KG1 (cell line): ENCODE results near the gene OR51B4.
"Not testable (repeated sequence)": the region's sequence is repeated elsewhere in the genome, so short reads cannot be mapped to it uniquely, and the experiment has no call there.

Experiments used
- DNase-seq: peaks from one replicate; lab custom pipeline; 2025; lab: John Stamatoyannopoulos, UW

OR51B4 gene

DNA sequence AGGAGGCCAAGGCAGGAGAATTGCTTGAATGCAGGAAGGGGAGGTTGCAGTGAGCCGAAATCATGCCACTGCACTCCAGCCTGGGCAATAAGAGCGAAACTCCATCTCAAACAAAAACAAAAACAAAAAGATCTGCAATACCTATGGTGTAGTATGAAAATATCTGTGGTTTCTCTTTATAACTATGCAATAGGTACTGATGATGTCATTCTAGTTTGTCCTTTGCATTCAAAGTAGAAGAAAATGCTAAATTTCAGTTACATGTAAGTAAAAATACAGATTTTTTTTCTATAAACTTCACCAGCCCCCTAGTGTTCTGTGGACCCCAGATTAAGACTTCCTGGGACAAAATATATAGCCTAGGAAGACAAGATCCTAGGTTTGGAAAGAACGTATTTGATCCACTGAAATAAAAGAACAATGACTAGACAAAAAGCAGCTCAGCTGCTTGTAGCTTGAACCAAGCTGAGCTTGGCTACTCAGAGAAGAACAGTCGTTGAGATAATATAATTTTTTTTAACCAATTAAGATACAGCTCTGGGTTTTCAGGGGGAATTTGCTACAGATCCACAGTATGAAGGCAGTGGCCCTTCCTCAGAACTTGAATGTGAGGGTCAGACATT, 29.2 kb downstream of the OR51B4 start:
- no peak for DNase-seq

DNA sequence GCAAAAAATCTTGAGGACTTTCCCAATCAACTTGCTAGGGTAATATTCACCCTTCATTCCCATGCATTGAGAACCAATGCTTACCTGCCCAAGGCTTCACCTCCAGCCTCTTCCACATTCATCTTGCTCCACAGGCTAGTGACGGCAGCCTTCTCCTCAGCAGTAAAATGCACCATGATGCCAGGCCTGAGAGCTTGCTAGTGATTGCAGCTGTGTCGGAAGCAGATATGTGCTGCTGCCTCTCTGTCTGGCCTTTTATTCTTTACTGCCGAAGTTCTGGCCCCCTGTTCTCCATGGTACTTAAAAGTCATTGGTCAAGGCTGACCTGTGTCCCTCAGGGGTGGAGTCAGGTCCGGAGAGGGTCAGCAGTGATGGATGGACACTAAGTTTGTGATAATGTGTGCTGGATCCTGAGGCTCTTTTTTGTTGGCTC, 32.0 kb downstream of the OR51B4 start, which contains the start of gene HBE1:
TSS of gene HBE1 (minus strand) at position 231 of the 433 bp plus-strand sequence. CDS start at position 176, 55 bp downstream.
- no peak for DNase-seq

DNA sequence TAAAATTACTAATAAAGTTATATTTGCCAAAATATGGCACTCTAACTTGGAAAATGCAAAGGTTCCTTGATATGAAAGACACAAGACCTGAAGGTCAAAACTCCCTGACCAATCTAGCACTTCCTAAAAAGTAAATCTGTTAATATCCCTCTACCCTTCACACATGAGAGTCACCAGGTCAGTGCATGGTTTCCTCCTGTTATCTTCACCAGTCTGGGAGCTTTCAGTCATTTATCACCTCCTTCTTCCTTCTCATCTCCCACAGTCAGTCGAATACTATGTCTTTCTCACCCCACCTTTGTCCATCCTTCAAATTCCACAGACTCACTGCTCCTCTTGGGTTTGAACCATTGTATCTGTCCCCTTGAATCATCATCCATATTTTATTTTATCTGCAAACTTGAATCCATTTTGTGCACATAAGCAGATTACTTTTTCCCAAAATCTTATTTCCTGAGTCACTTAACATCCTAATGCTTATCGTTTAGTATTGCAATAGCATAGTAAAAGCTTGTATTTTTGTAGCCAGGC, 34.6 kb downstream of the OR51B4 start:
- no peak for DNase-seq

DNA sequence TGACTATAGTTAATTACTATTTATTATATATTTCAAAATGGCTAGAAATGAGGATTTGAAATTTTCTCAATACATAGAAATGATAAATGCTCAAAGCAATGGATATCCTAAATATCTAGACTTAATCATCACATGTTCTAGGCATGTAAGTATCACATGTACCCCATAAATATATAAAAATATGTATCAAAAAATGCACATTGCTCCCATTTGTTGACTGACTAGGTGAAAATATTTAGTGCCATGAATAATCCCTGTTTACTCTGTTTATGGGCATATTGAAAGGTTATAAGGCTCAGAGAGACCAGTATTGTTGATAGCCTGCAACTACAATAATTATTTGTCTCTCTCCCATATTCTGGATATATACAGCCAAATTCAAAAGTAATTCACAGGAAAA, 35.1 kb downstream of the OR51B4 start:
- no peak for DNase-seq

DNA sequence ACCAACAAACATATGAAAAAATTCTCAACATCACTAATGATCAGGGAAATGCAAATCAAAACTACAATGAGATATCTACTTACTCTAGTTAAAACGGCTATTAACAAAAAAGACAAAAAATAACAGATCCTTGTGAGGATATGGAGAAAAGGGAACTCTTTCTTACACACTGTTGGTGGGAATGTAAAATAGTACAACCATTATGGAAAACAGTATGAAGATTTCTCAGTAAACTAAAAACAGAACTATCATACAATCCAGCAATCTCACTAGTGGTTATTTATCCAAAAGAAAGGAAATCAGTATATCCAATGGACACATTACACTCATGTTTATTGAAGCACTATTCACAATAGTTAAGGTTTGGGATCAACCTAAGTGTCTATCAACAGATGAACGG, 35.9 kb downstream of the OR51B4 start:
- no peak for DNase-seq

GRCh38 chr11:5258543-5259262, 43.0 kb downstream of the OR51B4 start:
- no peak for DNase-seq

DNA sequence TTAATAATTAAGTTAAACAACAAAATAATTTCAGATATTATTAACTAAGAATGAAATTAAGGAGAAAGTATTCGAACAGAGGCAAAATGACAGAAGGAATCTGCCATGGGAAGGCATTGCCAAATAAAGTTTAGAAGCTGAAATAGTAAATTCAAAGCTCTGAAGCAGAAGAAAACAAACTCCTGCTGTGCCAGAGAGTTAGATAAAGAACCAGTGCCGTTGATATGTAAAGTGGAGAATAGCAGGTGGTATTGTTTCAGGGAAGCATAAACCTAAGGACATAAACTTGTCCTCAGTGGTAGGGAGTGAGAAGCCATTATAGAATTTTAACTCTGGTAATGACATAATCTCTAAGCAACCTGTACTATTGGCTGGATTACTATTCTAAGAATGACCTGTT, 44.5 kb downstream of the OR51B4 start:
- DNase-seq: no peak

- not testable (repeated sequence) for DNase-seq
Observed at GRCh38 chr11:5254646-5255413, 46.9 kb downstream of the OR51B4 start, which contains the start of gene HBG2. TSS of gene HBG2 (minus strand) at chr11:5254781. CDS start at chr11:5254728, 53 bp downstream.

- not testable (repeated sequence) for DNase-seq
Observed at GRCh38 chr11:5254023-5254422, 47.7 kb downstream of the OR51B4 start.

DNA sequence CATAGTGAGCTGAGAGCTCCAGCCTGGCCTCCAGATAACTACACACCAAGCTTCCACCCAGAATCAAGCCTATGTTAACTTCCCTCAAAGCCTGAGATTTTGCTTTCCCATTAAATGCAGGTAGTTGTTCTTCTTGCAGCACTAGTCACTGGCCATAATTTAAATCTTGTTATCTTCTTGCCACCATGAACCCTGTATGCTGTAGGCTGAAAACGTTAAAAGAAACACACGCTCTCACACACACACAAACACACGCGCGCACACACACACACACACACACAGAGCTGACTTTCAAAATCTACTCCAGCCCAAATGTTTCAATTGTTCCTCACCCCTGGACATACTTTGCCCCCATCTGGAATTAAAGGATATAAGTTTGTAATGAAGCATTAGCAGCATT, 48.3 kb downstream of the OR51B4 start:
- not testable (repeated sequence) for DNase-seq

- DNase-seq: no peak
Observed at GRCh38 chr11:5252919-5253265, 48.9 kb downstream of the OR51B4 start.

DNA sequence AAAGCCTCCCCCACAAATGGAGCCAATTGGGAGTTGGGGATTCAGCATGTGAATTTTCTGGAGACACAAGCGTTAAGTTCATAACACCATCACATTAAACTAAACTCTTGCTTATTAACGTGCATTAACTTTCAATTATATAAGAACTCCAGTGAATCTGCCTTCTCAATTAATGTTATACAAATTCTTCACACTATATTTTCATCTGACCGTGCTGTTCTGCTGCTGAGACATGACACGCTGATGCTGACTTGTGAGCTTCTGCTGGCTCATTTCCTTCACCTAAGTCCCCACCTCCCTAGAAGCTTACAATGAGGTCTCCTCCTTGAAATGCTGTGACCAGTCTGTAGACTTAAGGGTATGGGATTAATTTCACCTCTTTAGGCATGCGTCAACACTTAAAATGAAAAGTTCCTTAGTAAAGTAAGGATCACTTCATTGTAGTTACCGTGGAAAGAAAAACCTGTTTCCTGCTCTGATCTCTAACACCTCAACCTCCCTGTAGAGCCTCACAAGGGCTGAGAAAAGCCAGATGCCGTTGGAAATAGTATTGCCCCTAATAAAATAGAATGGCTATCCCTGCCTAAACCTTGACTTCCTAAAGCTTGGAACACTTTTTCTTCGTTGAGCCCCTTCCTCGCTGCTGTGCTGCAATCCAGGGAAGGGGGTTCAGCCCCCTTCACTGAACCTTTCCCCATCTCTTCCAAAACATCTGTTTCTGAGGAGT, 49.4 kb downstream of the OR51B4 start:
- no peak for DNase-seq

- DNase-seq: no peak
Observed at GRCh38 chr11:5251746-5252145, 50.0 kb downstream of the OR51B4 start.
